SK-N-MC (cell line): ENCODE measurements around the gene TTC39A.

Experiments
- DNase-seq: peaks from one replicate; pipeline ENCODE4 v3.0.0-alpha.2; 2011; ENCODE audit warnings: low read depth, low spot score
- H3K27ac ChIP-seq: fragments of 200-600 bp; sonication (generic); 2 replicates; pipeline ENCODE4 v1.5.1; 2016; ENCODE audit warnings: mixed run types
- H3K36me3 ChIP-seq: fragments of 200-600 bp; sonication (generic); 2 replicates; pipeline ENCODE4 v1.6.1; 2017; ENCODE audit warnings: antibody characterized with exemption, low read length, mixed read lengths; ENCODE audit not compliant: insufficient read depth
- H3K4me3 ChIP-seq: fragments of 200-600 bp; sonication (generic); 2 replicates; pipeline ENCODE4 v1.5.1; 2016
- H3K9ac ChIP-seq: fragments of 200-600 bp; sonication (generic); 2 replicates; pipeline ENCODE4 v1.8.0; 2017; ENCODE audit warnings: mixed run types, mixed read lengths; ENCODE audit not compliant: insufficient read length
- H3K9me3 ChIP-seq: fragments of 200-600 bp; sonication (generic); 2 replicates; pipeline ENCODE4 v1.6.1; 2017; ENCODE audit warnings: low read depth, mild to moderate bottlenecking, antibody characterized with exemption, low read length, moderate library complexity, mixed read lengths
- EZH2 ChIP-seq: fragments of 200-600 bp; sonication (generic); IDR thresholded peaks from one replicate; pipeline ENCODE4 v1.6.1; 2017; ENCODE audit warnings: antibody characterized with exemption
- FOXP2 ChIP-seq: optimal IDR thresholded peaks from 2 replicates; pipeline ENCODE3; 2011; ENCODE audit warnings: mild to moderate bottlenecking, moderate library complexity; ENCODE audit not compliant: insufficient read depth; ENCODE audit errors: extremely low read length, control extremely low read depth
- POLR2AphosphoS5 ChIP-seq: IDR thresholded peaks from 2 replicates; pipeline ENCODE4 v1.6.1; 2012; ENCODE audit warnings: mild to moderate bottlenecking, low read depth, low read length, borderline replicate concordance

TTC39A gene

GRCh38 chr1:51242546-51242945, 87.8 kb downstream of the TTC39A start:
- no peak for DNase-seq
- H3K4me3 ChIP-seq = no peak overlapping the region

GRCh38 chr1:51241119-51241518, 89.2 kb downstream of the TTC39A start:
- Histone ChIP-seq H3K36me3 (no peaks in the 10 kb centered on the region), H3K4me3 (no peak overlapping the region), H3K9ac (no peak overlapping the region), H3K9me3 (no peaks in the 10 kb centered on the region), H3K27ac (no peak overlapping the region)
- no peak for DNase-seq
- TF ChIP-seq EZH2 = no peak
- TF ChIP-seq POLR2AphosphoS5 = no peak
- TF ChIP-seq FOXP2 = no peak

More at GRCh38 chr1:51242546-51242945, 87.8 kb downstream of the TTC39A start:
- no peak overlapping the region for H3K9ac ChIP-seq
- TF ChIP-seq EZH2 (no peak), FOXP2 (no peak), POLR2AphosphoS5 (no peak)
- H3K27ac ChIP-seq = no peak overlapping the region
- H3K36me3 ChIP-seq = no peaks in the 10 kb centered on the region
- H3K9me3 ChIP-seq = no peaks in the 10 kb centered on the region

GRCh38 chr1:51240084-51240483, 90.3 kb downstream of the TTC39A start:
- H3K9ac ChIP-seq = no peak overlapping the region

GRCh38 chr1:51238034-51238403, 92.3 kb downstream of the TTC39A start:
- H3K9me3 ChIP-seq = no peaks in the 10 kb centered on the region
- TF ChIP-seq EZH2 (no peak), POLR2AphosphoS5 (no peak), FOXP2 (no peak)
- H3K4me3 ChIP-seq = peak overlapping the region; percentile 83
- H3K27ac ChIP-seq = peak overlapping the region; percentile 59
- peak overlapping the region; percentile 90 for H3K9ac ChIP-seq
- no peaks in the 10 kb centered on the region for H3K36me3 ChIP-seq
- no peak for DNase-seq

More at GRCh38 chr1:51240084-51240483, 90.3 kb downstream of the TTC39A start:
- Histone ChIP-seq H3K36me3 (no peaks in the 10 kb centered on the region), H3K9me3 (no peaks in the 10 kb centered on the region), H3K4me3 (no peak overlapping the region), H3K27ac (no peak overlapping the region)
- TF ChIP-seq FOXP2 (no peak), POLR2AphosphoS5 (no peak), EZH2 (no peak)
- no peak for DNase-seq

- DNase-seq = no peak
- Histone ChIP-seq H3K4me3 (peak overlapping the region; percentile 83), H3K27ac (peak overlapping the region; percentile 59)
Observed at GRCh38 chr1:51237351-51238033, 92.9 kb downstream of the TTC39A start.

More at GRCh38 chr1:51237351-51238033, 92.9 kb downstream of the TTC39A start:
- Histone ChIP-seq H3K36me3 (no peaks in the 10 kb centered on the region), H3K9me3 (no peaks in the 10 kb centered on the region), H3K9ac (peak overlapping the region; percentile 90)
- TF ChIP-seq FOXP2 (no peak), EZH2 (no peak), POLR2AphosphoS5 (no peak)
